ENCODE data around the gene EEPD1.
A peak's percentile ranks its signal among the peaks of the same experiment; 100 is the strongest.

Gene EEPD1

GRCh38 chr7:36284456-36285090 lies 131.5 kb downstream of the EEPD1 start:
- DNase-seq = no peak

GRCh38 chr7:36285276-36285675 lies 132.2 kb downstream of the EEPD1 start:
- no peak for DNase-seq

GRCh38 chr7:36286226-36286625 lies 133.2 kb downstream of the EEPD1 start:
- no peak for DNase-seq

GRCh38 chr7:36286688-36287087 lies 133.6 kb downstream of the EEPD1 start:
- no peak for DNase-seq

- peak; percentile 80 for DNase-seq
Measured at GRCh38 chr7:36287371-36288241, 134.6 kb downstream of the EEPD1 start.

GRCh38 chr7:36288501-36288900 lies 135.4 kb downstream of the EEPD1 start:
- DNase-seq = no peak

GRCh38 chr7:36289833-36290661 lies 137.0 kb downstream of the EEPD1 start:
- DNase-seq = peak; percentile 96

GRCh38 chr7:36291387-36292316 lies 138.6 kb downstream of the EEPD1 start:
- peak; percentile 93 for DNase-seq

GRCh38 chr7:36295090-36295489 lies 142.0 kb downstream of the EEPD1 start:
- no peak for DNase-seq

GRCh38 chr7:36296284-36296683 lies 143.2 kb downstream of the EEPD1 start:
- no peak for DNase-seq

- no peak for DNase-seq
Measured at GRCh38 chr7:36297364-36298009, 144.4 kb downstream of the EEPD1 start.

GRCh38 chr7:36298106-36298505 lies 145.1 kb downstream of the EEPD1 start:
- DNase-seq = no peak

- DNase-seq = no peak
Measured at GRCh38 chr7:36299223-36299774, 146.2 kb downstream of the EEPD1 start.

- DNase-seq = no peak
Measured at GRCh38 chr7:36299823-36300341, 146.8 kb downstream of the EEPD1 start.

GRCh38 chr7:36300696-36301350 lies 147.8 kb downstream of the EEPD1 start:
- no peak for DNase-seq

- DNase-seq = peak; percentile 68
Measured at GRCh38 chr7:36301914-36302771, 149.1 kb downstream of the EEPD1 start.

- peak; percentile 89 for DNase-seq
Measured at GRCh38 chr7:36303202-36304098, 150.4 kb downstream of the EEPD1 start.

- DNase-seq = no peak
Measured at GRCh38 chr7:36304099-36304425, 151.0 kb downstream of the EEPD1 start.

GRCh38 chr7:36305226-36305625 lies 152.2 kb downstream of the EEPD1 start:
- no peak for DNase-seq
